Dedifferentiated amniotic fluid mesenchymal stem cell (primary cell): ENCODE measurements around the gene CMTM1.

Source experiments
- DNase-seq: peaks from one replicate; pipeline ENCODE4 v3.0.0-alpha.2; 2016; ENCODE audit errors: extremely low spot score

Gene CMTM1, protein sequence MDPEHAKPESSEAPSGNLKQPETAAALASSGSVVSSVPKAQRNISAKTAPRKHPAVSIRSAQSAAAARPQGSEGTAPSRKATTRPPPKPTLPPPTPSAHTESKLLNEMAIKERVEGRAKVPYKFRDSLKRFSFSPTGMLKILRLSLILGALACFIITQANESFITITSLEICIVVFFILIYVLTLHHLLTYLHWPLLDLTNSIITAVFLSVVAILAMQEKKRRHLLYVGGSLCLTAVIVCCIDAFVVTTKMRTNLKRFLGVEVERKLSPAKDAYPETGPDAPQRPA

DNA sequence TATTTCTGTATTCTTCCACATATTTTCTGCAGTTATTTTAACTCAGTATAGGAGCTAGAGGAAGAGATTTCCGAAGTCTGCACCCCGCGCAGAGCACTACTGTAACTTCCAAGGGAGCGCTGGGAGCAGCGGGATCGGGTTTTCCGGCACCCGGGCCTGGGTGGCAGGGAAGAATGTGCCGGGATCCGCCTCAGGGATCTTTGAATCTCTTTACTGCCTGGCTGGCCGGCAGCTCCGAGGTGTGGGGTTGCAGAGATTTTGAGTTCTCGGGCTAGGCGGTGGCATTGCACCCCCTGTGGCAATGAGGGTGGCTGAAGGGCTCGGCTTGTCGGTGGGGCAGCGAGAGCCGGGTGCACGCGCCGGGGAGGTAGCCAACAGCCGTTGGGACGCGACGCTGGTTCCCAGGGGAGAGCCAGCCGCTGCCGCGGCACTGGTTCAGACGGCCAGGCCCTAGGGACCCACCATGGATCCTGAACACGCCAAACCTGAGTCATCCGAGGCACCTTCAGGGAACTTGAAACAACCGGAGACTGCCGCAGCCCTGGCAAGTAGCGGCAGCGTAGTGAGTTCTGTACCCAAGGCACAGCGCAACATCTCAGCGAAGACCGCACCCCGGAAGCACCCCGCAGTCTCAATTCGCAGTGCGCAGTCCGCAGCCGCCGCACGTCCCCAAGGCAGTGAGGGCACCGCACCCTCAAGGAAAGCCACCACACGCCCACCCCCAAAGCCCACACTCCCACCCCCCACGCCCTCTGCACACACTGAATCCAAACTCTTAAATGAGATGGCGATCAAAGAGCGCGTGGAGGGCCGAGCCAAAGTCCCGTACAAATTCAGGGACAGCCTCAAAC lies at the start of gene CMTM1:
CMTM1 (plus strand) TSS at position 389 of the 851 bp plus-strand sequence; CDS start at position 464, 75 bp downstream.
- DNase-seq: no peak

DNA sequence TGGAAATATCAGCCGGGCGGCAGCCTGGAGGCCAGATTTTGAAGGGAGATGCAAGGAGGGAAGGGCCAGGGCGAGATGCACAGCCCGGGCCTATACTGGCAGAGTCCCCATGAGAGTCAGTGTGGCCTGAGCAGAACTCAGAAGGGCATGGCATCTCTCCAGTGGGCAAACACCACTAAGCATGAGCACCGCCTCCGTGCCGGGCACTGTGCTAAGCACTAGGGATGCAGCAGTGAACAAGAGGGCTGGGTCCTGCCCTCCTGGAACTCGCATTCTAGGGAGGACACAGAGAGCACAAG lies 49.8 kb upstream of the CMTM1 start:
- no peak for DNase-seq

DNA sequence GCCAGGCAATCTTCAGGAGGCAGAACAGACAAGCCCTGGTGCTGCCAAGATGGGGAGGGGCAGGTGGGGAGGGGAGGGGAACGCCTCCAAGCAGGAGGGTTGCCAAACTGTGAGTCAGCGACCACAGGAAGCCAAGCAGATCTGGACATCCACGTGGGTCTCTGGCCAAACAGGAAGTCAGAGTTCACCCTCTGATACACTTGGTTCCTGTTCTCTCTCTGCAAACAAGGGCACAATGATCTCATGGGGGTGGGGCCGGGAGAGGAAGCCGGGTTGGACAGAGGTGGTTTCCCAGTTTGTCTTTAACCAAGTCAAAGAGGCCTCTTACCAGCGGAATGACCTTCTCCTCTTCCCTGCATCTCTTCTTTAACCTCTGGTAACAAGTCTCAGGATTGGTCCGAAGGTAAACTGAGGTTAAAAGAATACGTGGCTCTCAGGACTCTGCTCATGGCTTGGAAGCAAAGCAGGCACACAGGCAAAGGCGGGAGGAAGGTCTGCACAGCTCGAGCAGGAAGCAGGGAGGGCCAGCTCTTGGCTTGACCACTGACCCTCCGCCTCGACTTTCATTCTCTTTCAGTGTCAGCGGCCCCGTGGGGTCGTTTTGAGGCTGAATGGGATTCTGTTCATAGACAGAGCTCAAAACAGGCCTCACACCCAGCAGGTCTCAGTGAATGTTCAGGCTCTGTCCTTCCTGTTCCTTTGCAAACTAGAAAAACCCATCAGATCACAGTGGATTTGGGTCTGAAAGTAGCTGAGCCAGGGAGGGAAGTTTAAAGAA lies 49.2 kb upstream of the CMTM1 start:
- peak; percentile 91 for DNase-seq

DNA sequence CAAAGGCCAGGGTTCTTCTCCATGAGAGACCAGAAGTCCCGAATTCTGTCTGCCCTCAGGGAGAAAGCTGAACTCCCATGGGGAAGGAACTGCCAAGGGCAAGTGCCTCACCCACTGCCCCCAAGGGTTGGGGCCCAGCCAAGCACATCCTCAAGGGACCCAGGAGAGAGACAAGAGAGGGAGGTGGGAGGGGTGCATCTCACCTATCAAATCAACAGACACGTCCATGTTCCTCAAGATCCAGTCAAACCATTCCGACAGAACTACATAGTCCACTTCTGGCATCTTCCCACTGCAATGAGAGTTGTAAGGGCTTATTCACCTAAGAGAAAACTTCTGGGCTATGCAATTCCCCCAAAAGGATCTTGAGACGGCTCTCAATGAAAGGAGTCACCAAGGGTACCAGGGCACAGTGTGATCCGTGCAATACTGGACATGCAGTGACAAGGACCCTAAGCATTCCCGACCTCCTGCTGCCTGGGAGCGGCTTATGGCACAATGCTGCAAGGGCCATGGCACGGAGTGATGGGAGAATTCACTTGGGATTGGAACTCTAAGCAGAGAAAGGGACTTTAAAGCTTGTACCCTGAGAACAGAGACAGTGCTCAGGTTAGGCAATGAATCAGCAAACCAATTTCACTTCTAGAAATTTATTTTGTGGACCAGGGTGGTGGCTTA lies 48.5 kb upstream of the CMTM1 start:
- no peak for DNase-seq

DNA sequence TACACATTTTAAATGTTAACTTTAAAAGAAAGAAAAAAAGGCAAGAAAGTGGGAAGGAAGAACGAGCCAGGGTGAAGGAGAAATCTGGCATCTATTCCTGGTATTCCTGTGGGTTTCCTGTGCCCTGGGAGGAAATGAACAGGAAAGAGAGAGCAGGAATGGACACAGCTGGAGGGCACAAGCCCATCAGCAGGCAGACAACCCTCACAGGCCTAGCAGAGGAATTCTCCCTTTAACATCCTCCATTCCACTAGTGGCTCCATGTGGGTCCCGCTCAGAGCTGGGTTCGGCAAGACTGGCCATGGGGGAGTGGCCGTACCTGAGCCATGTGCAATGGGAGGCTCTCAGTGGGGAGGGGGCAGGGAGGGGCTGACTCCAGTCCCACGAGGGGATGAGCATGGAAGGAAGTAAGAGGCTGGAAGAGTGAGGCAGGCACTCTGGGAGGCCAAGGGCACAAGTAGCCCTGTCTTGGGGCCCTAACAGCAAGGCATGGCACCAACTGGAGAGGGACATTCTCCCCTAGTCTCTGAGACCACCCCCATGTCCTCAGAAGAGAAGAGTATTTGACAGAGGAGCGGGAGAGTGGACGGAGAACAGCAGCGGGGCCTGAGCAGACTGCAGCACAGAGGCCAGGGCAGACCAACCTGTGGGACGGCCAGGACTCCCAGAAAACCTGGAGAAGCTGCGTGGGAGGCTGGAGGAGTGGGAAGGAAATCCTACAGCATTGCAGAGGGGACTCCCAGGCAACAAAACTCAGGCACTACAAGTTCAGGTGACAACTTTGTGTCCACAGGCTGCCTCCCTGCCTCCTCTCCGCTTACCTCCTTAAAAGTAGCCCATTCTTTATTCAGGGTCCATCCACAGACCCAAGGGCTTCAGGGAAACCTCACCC lies 46.5 kb upstream of the CMTM1 start:
- no peak for DNase-seq

DNA sequence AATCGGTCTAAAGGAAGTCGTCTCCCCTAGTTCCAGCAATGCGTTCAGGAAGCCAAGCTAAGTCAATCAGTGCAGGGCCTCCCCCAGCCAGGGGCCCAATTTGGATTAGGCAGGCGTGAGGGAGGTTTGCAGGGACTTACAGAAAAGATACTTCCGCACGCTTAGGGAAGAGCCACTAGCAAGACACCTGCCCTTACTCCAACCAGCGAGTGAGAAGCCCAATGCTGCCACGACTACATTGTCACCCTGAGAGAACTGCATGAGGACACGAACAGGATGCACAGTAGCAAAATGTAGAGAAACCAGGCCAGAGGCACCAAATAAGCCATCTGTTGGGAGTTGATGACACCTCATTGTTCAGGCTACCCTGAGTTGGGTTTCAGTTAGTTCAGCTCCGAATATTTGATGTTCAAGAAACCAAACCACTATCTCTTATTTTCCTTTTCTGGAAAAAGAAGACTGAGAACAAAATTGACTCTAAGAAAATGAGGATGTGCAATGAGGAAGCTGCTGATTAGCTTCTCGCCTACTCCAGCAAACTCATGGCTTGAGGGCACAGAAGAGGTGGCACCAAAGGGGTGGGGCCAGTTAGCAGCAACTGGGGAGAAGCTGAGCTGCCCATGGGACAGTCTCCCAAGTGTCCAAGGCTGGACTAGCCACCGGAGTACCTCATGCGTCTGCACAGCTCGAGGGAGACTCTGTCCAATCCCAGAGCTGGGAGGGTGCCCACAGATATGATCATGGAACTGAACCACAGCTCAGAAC lies 45.7 kb upstream of the CMTM1 start:
- no peak for DNase-seq

DNA sequence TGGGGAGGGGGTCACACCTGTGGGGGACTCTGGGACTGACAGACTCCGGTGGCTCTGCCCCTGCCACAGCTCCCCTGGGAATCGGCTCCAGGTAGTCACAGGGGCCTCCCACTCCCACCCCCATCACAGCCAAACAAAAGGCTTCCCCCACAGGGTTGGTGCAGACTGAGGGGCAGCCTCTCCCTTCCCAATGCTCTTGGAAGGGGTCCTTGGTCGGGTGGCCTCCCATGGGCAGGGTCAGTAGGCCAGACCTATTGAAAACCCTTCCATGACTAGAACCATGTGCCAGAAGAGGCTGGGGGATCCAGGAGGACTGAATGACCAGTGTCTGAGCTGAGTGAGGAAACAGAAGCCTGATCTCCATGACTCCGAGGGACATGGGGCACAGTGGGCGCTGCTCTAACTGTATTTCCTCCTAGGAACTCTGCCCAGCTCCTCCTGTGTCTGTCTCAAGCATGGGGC lies 45.0 kb upstream of the CMTM1 start:
- DNase-seq: no peak

DNA sequence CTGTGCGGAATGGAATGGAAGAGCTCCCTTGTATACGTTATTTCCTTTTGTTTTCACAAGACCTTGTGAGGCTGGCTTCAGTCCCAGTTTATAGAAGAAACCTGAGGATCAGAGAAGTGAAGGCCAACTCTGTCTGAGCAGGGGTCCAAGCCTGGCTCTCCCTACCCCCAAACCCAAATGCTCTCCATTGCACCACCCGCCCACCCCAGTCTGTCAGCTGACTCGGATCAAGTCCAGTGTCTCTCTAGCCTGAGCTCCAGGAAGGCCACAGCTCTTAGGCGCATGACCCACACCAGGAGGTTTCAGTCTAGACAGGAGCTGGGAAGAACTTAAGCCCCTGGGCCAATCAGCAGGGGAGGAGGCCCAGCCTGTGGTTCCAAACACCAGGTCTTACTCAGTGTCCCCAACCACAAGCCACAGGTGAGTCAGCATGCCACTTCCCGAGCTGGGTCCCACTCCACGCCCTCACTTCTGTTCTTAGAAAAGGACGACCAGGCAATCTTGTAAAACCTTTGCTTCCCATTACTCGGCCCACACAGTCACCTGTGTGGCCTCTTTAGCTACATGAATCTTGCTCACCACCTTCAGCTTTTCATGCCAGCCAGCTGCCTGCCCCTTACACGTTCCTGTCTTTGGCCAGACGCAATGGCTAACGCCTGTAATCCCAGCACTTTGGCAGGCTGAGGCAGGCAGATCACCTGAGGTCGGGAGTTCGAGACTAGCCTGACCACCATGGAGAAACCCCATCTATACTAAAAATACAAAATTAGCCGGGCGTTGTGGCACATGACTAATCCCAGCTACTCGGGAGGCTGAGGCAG lies 44.1 kb upstream of the CMTM1 start:
- no peak for DNase-seq

DNA sequence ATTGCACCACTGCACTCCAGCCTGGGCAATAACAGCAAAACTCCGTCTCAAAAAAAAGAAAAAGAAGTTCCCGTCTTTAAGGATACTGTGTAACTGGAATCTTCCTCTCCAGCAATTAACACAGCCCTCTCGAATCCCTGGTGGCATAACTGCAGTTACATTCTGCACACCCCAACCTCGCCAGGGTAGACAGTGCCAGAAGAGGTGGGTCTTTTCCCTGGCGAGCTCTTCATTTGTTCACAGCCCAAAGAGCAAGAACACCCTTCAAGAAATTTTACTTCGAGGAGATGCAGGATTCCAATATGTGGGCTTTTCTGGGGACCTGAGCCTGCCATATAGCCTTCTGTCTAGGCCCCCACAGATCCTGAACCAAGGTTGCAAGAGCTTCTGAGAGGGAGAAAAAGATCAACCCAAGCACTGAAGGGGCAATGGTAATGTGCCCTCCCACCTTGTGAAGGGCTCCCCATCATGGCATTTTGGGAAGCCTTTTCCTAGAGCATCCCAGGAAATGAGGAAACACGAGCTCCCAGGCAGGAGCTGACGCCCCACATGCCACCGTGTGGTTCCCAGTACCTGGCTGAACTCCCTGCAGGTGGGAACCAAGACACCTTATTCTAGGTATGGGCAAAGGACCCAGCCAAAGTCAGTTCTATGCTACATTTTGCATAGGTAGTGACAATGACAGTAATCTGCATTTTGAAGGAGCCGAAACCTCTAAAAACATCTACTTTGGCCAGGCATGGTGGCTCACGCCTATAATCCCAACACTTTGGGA lies 43.2 kb upstream of the CMTM1 start:
- no peak for DNase-seq

DNA sequence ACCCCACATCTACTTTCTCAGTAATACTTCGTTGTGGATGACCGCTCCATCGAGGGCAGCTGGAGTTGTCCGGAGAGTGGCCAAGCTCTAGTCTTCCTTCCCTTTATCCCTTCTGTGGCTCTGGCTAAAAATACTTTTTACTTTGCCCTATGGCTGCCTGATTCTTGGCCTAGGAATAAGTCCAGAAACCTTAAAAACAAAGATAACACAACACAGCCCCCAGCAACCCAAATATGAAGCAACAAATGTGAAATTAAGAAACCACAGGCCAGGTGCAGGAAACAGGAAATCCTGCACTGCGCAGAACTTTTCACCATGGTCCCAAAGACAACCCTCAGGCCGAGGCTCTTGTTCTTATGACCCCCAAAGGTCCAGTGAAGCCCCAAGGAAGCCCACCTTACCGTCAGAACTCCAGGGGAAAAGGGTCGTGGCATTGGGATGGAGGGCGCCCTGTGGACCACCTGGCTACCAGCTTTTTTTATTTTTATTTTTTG lies 42.3 kb upstream of the CMTM1 start:
- no peak for DNase-seq

DNA sequence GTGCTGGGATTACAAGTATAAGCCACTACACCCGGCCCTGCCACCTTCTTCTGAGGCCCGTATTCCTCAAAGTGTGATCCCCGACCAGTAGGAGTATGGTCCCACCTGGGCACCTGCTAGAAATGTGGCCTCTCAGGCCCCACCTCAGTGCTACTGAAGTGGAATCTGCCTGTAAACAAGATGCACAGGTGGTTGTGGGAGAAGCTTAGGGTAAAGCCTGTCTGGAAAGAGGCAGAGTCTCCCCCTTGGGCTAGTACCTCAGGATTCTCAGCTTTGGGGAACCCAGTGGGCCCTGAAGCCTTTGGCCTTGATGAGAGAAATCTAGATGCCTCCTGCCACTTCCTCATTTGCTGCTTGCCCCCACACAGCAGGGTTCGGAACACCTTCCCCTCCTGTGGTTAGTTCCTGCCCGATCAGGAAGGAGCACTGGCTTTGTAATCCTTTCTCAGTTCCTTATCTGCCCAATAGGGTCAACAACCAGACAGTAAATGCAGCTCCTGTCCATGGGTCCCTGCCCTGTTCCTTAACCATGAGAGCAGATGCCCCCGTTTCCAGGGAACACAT lies 41.6 kb upstream of the CMTM1 start:
- no peak for DNase-seq

DNA sequence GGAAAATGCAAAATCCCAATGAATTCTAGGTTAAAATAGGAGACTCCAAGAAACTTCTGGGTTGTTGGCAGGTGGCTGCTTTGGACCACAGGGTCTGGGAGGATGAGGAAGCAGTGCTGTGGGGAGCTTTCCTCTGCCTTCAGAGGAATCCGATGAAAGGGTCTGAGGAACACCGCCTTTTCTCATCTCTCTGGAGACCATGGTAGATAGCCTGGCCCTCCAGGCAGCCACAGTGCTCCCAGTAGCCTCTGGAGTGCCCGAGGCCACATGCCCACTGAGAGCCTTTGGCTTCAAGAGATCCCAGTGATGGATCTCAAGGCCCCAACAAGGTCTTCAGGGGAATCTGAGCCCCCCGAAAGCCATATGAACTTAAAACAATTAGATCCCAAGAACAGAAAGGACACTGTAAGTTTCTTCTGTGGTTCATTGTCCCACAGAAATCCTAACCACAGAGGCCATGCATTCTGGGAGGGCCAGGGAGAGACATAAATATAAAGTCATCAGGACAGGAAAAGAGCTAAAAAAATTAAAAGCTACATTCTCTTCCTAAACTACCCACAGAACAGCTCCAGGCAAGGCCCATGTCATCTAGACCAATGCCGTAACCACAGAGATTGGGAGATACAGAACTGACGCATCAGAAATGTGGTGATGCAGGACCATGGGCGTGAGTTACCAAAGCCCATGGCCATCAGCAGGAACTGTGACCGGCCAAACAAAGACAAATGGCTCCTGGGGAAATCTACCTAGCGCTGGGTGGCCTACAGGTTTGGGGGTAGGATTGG lies 40.7 kb upstream of the CMTM1 start:
- DNase-seq: peak; percentile 42

DNA sequence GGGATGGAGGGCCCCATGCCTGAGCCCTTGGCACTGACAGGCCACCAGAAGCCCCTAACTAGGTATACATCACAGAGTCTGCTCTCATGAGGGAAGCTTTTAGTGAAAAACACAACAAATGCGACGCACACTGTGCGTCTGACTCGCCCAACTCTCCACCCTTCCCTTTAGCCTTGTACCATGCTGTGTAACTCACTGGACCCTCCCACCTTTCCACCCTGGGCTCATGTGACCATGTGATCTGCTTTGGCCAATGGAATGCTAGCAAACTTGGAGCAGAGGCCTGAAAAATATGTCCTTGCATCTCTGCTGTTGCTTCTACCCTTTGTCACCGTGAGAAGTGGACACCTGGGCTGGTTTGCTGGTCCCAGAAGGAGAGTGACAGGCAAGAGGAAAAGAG lies 37.9 kb upstream of the CMTM1 start:
- no peak for DNase-seq

DNA sequence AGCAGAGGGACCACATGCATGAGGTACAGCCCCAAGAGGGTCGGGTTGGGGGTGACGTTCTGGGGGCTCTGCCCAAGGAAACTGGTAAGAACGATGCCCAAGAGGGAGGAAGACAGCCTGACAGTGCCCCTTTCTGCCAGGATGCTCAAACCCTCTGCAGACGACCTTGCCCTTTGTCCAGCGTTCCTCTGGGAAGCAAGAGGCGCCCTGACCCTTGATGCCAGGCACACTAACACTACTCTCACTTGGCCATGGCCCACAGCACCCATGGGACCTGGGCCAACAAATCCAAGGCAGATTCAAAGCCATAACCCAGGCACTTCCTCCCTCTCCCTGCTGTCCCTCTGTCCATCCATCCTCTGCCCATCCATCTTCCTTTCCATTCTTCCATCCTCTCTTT lies 36.8 kb upstream of the CMTM1 start:
- no peak for DNase-seq

DNA sequence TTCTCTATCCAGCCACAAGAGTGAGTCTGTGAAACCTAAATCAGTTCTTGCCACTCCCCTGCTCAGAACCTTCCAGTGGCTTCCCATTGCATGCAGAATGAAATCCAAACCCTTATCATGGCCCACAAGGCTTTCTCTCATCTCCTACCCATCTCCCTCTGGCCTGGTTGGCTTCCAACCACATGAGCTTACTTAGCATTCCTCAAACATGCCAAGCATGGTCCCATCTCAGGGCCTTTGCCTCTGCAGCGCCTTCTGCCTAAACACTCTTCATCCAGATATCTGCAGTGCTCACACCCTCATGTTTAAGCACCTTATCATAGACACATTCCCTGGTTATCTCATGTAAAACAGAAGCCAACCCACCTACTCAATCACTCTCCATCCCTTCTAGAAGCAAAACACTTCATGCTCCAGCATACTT lies 31.9 kb upstream of the CMTM1 start:
- no peak for DNase-seq

DNA sequence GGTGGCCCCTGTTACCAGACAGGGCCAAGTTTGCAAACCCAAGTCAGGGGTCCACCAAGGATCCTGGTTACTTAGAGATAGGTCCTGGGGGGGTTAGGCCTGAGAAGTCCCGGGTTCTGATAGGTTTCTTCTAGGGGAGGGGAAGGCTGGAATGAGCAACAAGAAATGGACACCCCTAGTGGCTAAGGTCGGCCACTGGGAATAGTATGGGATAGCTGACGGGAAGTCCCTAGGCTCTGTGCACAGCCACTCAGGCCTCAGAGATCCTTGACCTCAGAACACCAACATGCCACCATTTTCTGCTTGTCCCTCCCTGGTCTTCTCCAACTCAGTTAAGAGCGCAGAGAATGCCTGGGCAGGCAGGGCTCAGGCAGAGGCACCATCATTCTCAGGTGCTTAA lies 29.7 kb upstream of the CMTM1 start:
- DNase-seq: no peak

DNA sequence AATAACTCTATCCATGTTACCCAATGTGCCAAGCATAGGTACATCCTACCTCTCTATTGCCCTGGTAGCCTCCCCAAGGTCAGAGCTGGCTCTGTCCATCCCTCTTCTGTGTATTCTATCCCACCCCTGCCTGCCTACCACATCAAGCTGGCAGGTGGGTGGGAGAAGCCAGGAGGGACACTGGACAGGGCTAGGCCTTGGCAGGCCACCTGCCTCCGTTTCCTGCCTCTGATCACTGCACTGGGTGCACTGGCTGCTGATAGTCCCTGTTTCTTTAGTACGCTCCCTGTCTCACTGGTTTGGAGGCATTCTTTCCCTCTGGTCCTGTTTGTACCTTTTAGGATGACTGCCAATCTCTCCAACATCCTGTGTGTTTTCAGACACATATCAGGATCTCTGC lies 29.0 kb upstream of the CMTM1 start:
- no peak for DNase-seq
